Prostate gland (tissue), 2 donors: ENCODE measurements around the gene CSNK1G2. TPM values are rescaled to one million over a fixed set of nuclear protein-coding genes. Genes with fewer than 3 reads are reported as not detected.

Source experiments
- DNase-seq: peaks from one replicate; pipeline ENCODE4 v3.0.0-alpha.2; 2019; ENCODE audit warnings: low spot score
- H3K27ac ChIP-seq, 2 donors: fragments of 200-600 bp; sonication (generic); 2 replicates each; pipeline ENCODE4 v1.5.1; 2017 to 2019
- H3K27me3 ChIP-seq: fragments of 200-600 bp; sonication (generic); replicated peaks from 2 replicates; pipeline ENCODE4 v1.5.1; 2019; ENCODE audit not compliant: insufficient read depth
- H3K36me3 ChIP-seq, 2 donors: fragments of 200-600 bp; sonication (generic); 1 replicate in 1 of 2; 2 replicates in 1 of 2; pipeline versions ENCODE4 v1.5.1 to v1.8.1; 2017 to 2019
- H3K4me1 ChIP-seq: fragments of 200-600 bp; sonication (generic); replicated peaks from 2 replicates; pipeline ENCODE4 v1.5.1; 2019
- H3K4me3 ChIP-seq, 2 donors: fragments of 200-600 bp; sonication (generic); 2 replicates each; pipeline ENCODE4 v1.5.1; 2017 to 2019
- H3K9me3 ChIP-seq: fragments of 200-600 bp; sonication (generic); 2 replicates; pipeline ENCODE4 v1.5.1; 2017
- POLR2A ChIP-seq: fragments of 450-650 bp; IDR thresholded peaks from one replicate; pipeline ENCODE4 v1.6.1; 2016; ENCODE audit warnings: antibody characterized with exemption, mild to moderate bottlenecking
- POLR2AphosphoS5 ChIP-seq: sonication (generic); formaldehyde crosslinking; IDR thresholded peaks from one replicate; pipeline ENCODE4 v1.6.1; 2017; ENCODE audit warnings: antibody characterized with exemption
- WGBS: methylation state at CpG from one replicate; pipeline ENCODE4 v1.1.5; 2018; 5-methylcytosine and 5-hydroxymethylcytosine counted together
- intact Hi-C: fragments of 100-400 bp; cut with DNase I; formaldehyde crosslinking; loops from one replicate; pipeline ENCODE4 v1.14.2; 2022
- total RNA-seq, 2 donors: library from RNA; depleted of rRNA; stranded (reverse); fragments of >200 nt; gene quantifications; one replicate each; pipeline ENCODE4 v1.1.0, GENCODE V29; 2016
- TF ChIP-seq, protein P1 (sequence below), 4 experiments: fragments of 200-600 bp in 2 of 4; fragments of 450-650 bp in 2 of 4; sonication (generic) in 2 of 4; IDR thresholded peaks; 1 replicate in 3 of 4; 2 replicates in 1 of 4; pipeline ENCODE4 v1.5.1; 2016 to 2019; ENCODE audit warnings: antibody characterized with exemption in 4 of 4, mild to moderate bottlenecking in 2 of 4, moderate library complexity in 2 of 4

Gene CSNK1G2
- total RNA-seq: 100 to 1,000 TPM in 1 of 2 donors, 10 to 100 TPM in 1; 56.5 to 107 TPM

DNA sequence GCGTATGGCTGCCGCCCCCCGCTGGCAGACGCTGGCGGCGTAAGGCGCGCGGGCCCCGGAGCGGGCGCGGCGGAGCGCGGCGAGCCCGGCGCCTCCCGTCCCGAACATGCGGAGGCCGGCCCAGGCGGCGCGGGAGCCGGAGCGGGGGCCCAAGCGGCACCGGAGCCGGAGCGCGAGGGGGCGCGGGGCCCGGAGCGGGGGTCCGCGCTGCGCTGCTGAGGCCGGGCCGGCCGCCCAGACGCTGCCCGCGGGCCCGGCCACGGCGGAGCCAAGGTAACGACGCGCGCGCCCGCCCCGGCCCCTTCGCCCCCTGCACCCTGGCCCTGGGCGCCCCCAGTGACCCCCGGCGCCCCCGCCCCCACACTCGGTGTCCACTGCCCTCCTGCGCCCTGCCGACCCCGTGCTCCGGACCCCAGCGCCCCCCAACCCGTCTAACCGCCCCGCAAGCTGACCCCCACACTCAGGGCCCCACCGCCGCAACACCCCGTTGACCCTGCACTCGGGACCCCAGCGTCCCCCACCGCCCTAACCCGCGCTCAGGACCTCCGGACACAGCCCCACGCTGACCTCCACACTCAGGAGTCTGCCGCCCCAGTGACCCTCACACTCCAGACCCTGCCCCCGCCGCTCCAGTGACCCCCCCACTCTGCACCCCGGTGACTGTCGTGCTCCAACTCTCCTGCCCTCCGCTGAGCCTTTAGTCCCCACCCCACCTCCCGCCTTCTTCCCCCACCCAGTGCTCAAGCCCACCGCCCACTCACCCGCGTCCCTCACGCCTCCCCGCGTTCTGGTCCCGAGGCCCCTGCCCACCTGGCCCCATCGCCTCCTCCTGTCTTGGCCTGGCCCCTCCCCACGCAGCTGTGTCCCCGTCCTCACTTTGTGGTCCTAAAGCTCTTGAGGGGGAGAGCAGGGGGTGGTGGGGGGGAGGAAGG, at the start of gene CSNK1G2:
Gene CSNK1G2, plus strand, starts transcription at position 27 of the 932 bp plus-strand sequence. CDS start 28,601 bp downstream, outside the sequence.
- H3K27me3 ChIP-seq: no peaks in the 10 kb centered on the region
- H3K36me3 ChIP-seq: no peaks in the 10 kb centered on the region
- H3K4me1 ChIP-seq: peaks cover 13% of the 10 kb centered on the region
- H3K9me3 ChIP-seq: no peaks in the 10 kb centered on the region
- no peak for TF ChIP-seq POLR2AphosphoS5
- TF ChIP-seq, protein P1, sequence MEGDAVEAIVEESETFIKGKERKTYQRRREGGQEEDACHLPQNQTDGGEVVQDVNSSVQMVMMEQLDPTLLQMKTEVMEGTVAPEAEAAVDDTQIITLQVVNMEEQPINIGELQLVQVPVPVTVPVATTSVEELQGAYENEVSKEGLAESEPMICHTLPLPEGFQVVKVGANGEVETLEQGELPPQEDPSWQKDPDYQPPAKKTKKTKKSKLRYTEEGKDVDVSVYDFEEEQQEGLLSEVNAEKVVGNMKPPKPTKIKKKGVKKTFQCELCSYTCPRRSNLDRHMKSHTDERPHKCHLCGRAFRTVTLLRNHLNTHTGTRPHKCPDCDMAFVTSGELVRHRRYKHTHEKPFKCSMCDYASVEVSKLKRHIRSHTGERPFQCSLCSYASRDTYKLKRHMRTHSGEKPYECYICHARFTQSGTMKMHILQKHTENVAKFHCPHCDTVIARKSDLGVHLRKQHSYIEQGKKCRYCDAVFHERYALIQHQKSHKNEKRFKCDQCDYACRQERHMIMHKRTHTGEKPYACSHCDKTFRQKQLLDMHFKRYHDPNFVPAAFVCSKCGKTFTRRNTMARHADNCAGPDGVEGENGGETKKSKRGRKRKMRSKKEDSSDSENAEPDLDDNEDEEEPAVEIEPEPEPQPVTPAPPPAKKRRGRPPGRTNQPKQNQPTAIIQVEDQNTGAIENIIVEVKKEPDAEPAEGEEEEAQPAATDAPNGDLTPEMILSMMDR (IDR thresholded peaks at IDR 0.05): no peak
- TF ChIP-seq POLR2A: no peak
- WGBS: under 1% methylated on average over 56 of the region's 97 CpGs
- peak within 1 kb of the TSS; percentile 87 to 97 for H3K27ac ChIP-seq
- DNase-seq: no peak
- intact Hi-C loops: no loop called here
- peak within 1 kb of the TSS; percentile 65 to 86 for H3K4me3 ChIP-seq

GRCh38 chr19:1893791-1894190, 47.2 kb upstream of the CSNK1G2 start:
- no peaks in the 10 kb centered on the region for H3K4me1 ChIP-seq
- no peak overlapping the region for H3K4me3 ChIP-seq
- no peaks in the 10 kb centered on the region for H3K36me3 ChIP-seq
- no peak overlapping the region for H3K27ac ChIP-seq
- H3K9me3 ChIP-seq: no peaks in the 10 kb centered on the region
- intact Hi-C loops: no loop called here
- DNase-seq: no peak
- no peak for TF ChIP-seq POLR2A
- TF ChIP-seq, protein P1 (IDR thresholded peaks at IDR 0.05): no peak
- TF ChIP-seq POLR2AphosphoS5: no peak
- 79% methylated on average over 17 of the region's 17 CpGs for WGBS
- no peaks in the 10 kb centered on the region for H3K27me3 ChIP-seq

DNA sequence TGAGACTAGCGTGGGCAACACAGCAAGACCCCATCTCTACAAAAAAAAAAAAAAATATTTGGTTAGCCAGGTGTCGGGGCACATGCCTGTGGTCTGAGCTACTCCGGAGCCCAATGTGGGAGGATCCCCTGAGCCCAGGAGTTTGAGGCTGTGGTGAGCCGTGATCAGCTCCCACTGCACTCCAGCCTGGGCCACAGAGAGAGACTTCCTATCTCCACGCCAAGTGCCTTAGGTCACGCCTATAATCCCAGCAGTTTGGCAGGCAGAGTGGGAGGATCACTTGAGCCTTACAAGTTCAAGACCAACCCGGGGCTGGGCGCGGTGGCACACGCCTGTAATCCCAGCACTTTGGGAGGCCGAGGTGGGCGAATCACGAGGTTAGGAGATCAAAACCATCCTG, 44.5 kb upstream of the CSNK1G2 start:
- Histone ChIP-seq H3K4me1 (no peaks in the 10 kb centered on the region), H3K36me3 (no peaks in the 10 kb centered on the region), H3K9me3 (no peaks in the 10 kb centered on the region), H3K27ac (no peak overlapping the region), H3K27me3 (no peaks in the 10 kb centered on the region), H3K4me3 (no peak overlapping the region)
- no peak for DNase-seq
- 94% methylated on average over 13 of the region's 13 CpGs for WGBS
- intact Hi-C loops: no loop called here
- TF ChIP-seq, protein P1 (IDR thresholded peaks at IDR 0.05): no peak
- no peak for TF ChIP-seq POLR2AphosphoS5
- TF ChIP-seq POLR2A: no peak

GRCh38 chr19:1901940-1902404, 39.0 kb upstream of the CSNK1G2 start:
- H3K36me3 ChIP-seq: no peaks in the 10 kb centered on the region
- 89% methylated on average over 16 of the region's 16 CpGs for WGBS
- intact Hi-C loops: no loop called here
- no peak overlapping the region for H3K4me3 ChIP-seq
- TF ChIP-seq POLR2A: no peak
- TF ChIP-seq, protein P1 (IDR thresholded peaks at IDR 0.05): no peak
- no peak for TF ChIP-seq POLR2AphosphoS5
- peaks cover 4% of the 10 kb centered on the region for H3K4me1 ChIP-seq
- DNase-seq: no peak
- H3K27me3 ChIP-seq: no peaks in the 10 kb centered on the region
- no peak overlapping the region for H3K27ac ChIP-seq
- H3K9me3 ChIP-seq: no peaks in the 10 kb centered on the region
